HAP-1 (cell line): ENCODE results near the gene CST9.

ENCODE experiments used
- DNase-seq, 2 experiments: peaks; one replicate each; pipeline ENCODE4 v3.0.0-alpha.2; 2016 to 2020; ENCODE audit warnings: low spot score in 2 of 2
- H3K27me3 ChIP-seq: fragments of 250-450 bp; sonication (Bioruptor Pico); 2 replicates; pipeline ENCODE4 v1.5.1; 2020; ENCODE audit warnings: low read depth, mild to moderate bottlenecking, moderate library complexity
- H3K36me3 ChIP-seq: fragments of 250-450 bp; sonication (Bioruptor Pico); replicated peaks from 2 replicates; pipeline ENCODE4 v1.5.1; 2020; ENCODE audit warnings: mild to moderate bottlenecking
- H3K4me1 ChIP-seq: fragments of 250-450 bp; sonication (Bioruptor Pico); 2 replicates; pipeline ENCODE4 v1.5.1; 2020; ENCODE audit warnings: mild to moderate bottlenecking
- H3K4me3 ChIP-seq: fragments of 250-450 bp; sonication (Bioruptor Pico); 2 replicates; pipeline ENCODE4 v1.5.1; 2020; ENCODE audit warnings: mild to moderate bottlenecking, moderate library complexity
- H3K9me3 ChIP-seq: fragments of 250-450 bp; sonication (Bioruptor Pico); 2 replicates; pipeline ENCODE4 v1.5.1; 2020; ENCODE audit warnings: mild to moderate bottlenecking, moderate library complexity
- in situ Hi-C: fragments of 300-500 bp; cut with MboI; formaldehyde crosslinking; loops from 3 replicates; pipeline ENCODE4 v1.14.3; 2020; ENCODE audit warnings: low sequenced_read_pairs, inconsistent platforms, mixed read lengths

The CST9 gene, protein sequence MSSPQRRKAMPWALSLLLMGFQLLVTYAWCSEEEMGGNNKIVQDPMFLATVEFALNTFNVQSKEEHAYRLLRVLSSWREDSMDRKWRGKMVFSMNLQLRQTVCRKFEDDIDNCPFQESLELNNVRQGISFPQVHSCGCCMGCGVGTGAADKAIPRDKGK

DNA sequence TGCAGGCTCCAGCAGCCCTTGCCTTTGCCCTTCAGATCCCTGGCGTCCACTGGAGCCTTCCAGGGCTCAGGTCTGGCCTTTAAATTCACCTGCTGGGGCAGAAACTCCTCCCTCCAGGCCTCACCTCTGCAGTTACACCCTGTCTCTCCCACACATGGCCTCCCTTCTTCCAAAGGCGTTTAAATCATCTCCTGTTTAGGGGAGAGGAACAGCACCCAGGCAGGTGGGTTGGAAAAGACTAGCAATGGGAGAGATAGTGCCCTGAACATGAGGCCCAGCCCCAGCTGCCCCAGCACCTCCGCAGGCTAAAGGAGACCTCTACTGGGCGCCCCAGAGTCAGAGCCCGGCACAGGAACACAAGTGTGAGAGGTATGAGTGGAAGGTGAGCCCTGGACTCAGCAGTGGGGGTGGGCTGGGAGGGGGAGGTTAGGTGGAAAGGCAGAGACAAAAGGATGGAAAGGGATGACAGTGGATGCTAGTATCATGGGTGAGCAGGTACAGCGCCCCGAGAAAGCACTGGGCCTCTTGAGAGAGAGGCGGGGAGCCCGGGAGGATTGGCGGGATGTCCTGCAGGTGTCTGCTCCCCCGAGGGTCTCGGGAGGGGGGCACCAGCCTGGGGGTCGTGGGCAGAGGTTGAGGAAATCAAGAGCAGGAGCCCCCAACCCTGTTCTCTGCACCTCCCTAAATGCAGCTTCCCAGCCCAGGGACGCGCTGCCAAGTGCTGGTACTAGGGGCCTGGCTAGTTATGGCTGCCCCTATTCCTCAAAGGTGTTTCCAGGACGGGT is at the start of gene CST9:
TSS of gene CST9 (minus strand) at position 51 of the 785 bp plus-strand sequence. CDS start 53 bp downstream, outside the sequence.
- DNase-seq: no peak
- Histone ChIP-seq H3K4me1 (no peaks in the 10 kb centered on the region; the same call in 1 of the 2 replicates), H3K27me3 (no peaks in the 10 kb centered on the region), H3K36me3 (no peaks in the 10 kb centered on the region), H3K9me3 (no peaks in the 10 kb centered on the region), H3K4me3 (no peak within 1 kb of the TSS)
- in situ Hi-C loops: no loop called here

DNA sequence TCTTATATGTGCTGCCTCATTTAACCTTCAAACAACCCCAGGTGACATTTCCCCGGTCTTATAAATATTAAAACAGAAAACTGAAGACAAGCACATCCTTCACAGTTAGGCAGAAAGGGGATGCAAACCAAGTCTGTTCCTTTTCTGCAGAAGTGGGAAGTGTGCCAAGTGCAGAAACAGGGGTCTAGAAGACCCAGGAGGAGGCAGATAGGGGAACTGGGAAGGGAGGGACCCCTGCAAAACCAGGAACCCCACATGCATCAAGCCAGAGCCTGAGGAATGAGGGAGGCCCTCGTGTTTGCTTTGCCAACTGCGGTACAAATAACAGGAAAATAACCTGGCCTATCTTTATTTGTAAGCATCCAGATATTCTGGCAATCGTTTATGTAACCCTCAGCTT is 49.0 kb upstream of the CST9 start:
- Histone ChIP-seq H3K27me3 (no peaks in the 10 kb centered on the region), H3K4me3 (no peak overlapping the region), H3K4me1 (no peaks in the 10 kb centered on the region), H3K9me3 (no peaks in the 10 kb centered on the region), H3K36me3 (no peaks in the 10 kb centered on the region)
- in situ Hi-C loops: no loop called here
- DNase-seq: no peak

DNA sequence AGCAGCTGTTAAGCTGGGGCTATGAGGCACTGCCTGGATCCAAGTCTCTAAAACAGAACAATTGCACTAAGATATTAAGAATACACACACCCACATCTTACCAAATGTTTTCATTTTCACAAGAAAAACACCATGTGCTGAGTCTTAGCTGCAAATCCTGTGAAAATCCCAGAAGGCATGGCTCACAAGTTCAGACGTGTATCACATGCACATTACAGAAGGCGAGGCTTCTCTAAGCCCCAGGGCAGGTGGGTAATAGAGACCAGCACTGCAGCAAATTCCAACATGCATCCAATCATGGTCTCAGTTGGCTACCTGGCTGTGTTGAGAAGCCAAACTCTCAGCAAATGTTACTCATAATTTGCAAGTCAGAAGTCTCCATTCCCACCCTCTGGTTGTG is 48.3 kb upstream of the CST9 start:
- H3K4me1 ChIP-seq: no peaks in the 10 kb centered on the region
- no peaks in the 10 kb centered on the region for H3K27me3 ChIP-seq
- no peak overlapping the region for H3K4me3 ChIP-seq
- H3K9me3 ChIP-seq: no peaks in the 10 kb centered on the region
- in situ Hi-C loops: no loop called here
- DNase-seq: no peak
- no peaks in the 10 kb centered on the region for H3K36me3 ChIP-seq

DNA sequence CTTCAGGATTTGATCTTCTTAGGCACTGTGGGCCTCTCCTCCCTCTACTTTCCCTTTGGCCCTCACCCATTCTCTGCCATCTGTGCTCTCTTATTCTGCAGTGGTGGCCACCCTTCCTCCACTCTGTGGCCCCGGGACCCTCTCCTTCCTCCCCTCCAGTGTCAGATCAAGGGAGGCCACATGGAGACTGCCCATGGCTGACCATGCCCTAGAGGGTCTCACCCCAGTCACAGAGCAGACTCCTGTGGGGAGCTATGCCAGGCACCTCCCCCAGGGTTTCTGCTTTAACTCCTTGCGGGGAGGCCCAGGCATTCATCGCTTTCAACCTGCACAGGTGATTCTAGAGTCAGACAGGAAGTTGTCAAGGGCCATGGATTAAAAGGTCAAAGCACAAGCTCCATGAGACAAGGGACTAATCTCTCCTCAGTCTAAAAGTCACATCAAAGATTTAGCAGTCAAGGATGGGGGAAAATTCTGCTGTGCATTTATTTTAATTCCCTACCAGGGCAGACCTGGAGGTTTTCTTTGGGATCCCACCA is 47.8 kb upstream of the CST9 start:
- H3K4me3 ChIP-seq: no peak overlapping the region
- no peaks in the 10 kb centered on the region for H3K4me1 ChIP-seq
- H3K9me3 ChIP-seq: no peaks in the 10 kb centered on the region
- DNase-seq: no peak
- in situ Hi-C loops: no loop called here
- no peaks in the 10 kb centered on the region for H3K27me3 ChIP-seq
- no peaks in the 10 kb centered on the region for H3K36me3 ChIP-seq

DNA sequence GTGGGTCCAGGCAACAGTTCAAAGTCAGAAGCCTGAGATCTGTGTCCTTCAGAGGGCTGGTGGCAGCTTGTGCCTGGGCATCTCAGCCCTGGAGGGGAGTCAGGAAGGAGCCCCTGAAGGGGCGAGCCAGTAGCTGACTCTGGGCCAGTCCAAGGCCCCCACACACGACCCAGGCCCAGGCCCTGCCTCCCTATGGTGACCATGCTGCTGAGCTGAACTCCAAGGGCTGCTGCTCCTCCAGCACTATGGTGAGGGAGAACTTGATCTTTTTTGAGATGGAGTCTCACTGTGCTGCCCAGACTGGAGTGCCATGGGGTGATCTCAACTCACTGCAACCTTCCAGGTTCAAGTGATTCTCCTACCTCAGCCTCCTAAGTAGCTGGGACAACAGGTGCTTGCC is 47.2 kb upstream of the CST9 start:
- DNase-seq: no peak
- in situ Hi-C loops: no loop called here
- H3K4me1 ChIP-seq: no peaks in the 10 kb centered on the region

DNA sequence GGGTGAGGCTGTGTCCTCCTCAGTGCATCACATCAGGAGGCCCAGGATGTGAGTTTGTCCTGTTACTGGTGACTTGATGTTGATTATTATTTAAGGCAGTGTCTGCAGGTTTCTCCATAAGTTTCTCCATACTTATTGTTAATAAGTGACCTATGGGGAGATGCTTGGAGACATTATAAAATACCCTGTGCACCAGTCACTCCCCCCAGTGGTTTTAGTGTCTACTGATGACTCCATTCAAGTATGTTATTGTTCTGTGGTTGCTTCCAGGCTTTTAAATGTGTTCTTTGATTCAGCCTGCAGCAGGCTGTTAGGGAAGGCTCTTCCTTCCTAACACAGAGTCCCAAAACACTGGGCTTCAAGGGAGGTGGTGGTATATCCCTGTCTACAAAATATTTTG is 46.7 kb upstream of the CST9 start:
- H3K4me1 ChIP-seq: no peaks in the 10 kb centered on the region
- no peak for DNase-seq
- H3K9me3 ChIP-seq: no peaks in the 10 kb centered on the region
- no peaks in the 10 kb centered on the region for H3K36me3 ChIP-seq
- in situ Hi-C loops: no loop called here
- no peaks in the 10 kb centered on the region for H3K27me3 ChIP-seq
- H3K4me3 ChIP-seq: no peak overlapping the region

More for the DNA sequence above, 47.2 kb upstream of the CST9 start:
- Histone ChIP-seq H3K36me3 (no peaks in the 10 kb centered on the region), H3K4me3 (no peak overlapping the region), H3K9me3 (no peaks in the 10 kb centered on the region), H3K27me3 (no peaks in the 10 kb centered on the region)

DNA sequence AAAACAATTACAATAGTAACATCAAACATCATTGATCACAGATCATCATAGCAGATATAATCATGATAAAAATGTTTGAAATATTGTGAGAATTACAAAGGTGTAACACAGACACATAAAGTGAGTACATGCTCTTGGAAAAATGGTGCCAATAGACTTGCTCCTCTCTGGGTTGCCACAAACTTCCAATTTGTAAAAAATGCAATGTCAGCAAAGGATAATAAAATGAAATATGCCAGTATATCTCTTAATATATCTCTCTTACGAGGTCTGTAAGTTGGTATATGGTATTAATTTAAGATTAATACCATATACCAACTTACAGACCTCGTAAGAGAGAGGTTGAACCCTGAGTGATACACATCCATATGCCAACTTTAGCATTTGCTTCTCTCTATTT is 45.4 kb upstream of the CST9 start:
- in situ Hi-C loops: no loop called here
- DNase-seq: no peak
- H3K4me1 ChIP-seq: no peaks in the 10 kb centered on the region
- H3K9me3 ChIP-seq: no peaks in the 10 kb centered on the region
- H3K27me3 ChIP-seq: no peaks in the 10 kb centered on the region
- no peak overlapping the region for H3K4me3 ChIP-seq
- H3K36me3 ChIP-seq: no peaks in the 10 kb centered on the region

DNA sequence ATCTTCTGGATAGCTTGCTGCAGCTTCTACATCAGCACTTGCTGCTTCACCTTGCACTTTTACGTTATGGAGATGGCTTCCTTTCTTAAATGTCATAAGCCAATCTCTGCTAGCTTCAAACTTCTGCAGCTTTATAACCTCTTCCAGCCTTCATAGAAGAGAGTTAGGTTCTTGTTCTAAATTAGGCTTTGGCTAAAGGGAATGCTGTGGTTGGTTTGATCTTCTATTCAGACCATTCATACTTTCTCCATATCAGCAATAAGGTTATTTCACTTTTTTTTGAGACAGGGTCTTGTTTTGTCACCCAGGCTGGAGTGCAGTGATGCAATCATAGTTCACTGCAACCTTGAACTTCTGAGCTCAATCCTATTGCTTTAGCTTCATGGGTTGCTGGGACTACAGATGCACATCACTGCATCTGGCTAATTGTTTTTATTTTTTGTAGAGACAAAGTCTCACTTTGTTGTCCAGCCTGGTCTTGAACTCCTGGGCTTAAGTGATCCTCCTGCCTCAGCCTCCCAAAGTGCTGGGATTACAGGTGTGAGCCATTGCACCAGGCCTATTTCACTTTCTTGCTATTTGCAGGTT is 44.2 kb upstream of the CST9 start:
- H3K27me3 ChIP-seq: no peaks in the 10 kb centered on the region
- no peaks in the 10 kb centered on the region for H3K9me3 ChIP-seq
- no peak for DNase-seq
- H3K4me1 ChIP-seq: no peaks in the 10 kb centered on the region
- H3K36me3 ChIP-seq: no peaks in the 10 kb centered on the region
- no peak overlapping the region for H3K4me3 ChIP-seq
- in situ Hi-C loops: no loop called here

DNA sequence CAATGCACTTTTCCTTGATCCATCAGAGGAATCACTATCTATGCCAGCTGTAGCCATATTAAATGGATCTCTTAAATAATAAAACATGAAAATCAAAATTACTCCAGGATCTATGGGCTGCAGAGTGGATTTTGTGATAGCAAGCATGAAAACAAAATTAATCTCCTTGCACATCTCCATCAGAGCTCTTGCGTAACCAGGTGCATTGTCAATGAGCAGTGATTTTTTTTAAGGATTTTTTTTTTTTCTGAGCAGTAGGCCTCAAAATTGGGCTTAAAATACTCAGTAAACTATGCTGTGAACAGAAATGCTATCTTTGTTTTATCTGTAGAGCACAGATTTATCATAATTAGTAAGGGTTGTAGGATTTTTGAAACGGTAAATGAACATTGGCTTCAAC is 43.5 kb upstream of the CST9 start:
- Histone ChIP-seq H3K9me3 (no peaks in the 10 kb centered on the region), H3K4me1 (no peaks in the 10 kb centered on the region), H3K27me3 (no peaks in the 10 kb centered on the region), H3K4me3 (no peak overlapping the region), H3K36me3 (no peaks in the 10 kb centered on the region)
- no peak for DNase-seq
- in situ Hi-C loops: no loop called here

DNA sequence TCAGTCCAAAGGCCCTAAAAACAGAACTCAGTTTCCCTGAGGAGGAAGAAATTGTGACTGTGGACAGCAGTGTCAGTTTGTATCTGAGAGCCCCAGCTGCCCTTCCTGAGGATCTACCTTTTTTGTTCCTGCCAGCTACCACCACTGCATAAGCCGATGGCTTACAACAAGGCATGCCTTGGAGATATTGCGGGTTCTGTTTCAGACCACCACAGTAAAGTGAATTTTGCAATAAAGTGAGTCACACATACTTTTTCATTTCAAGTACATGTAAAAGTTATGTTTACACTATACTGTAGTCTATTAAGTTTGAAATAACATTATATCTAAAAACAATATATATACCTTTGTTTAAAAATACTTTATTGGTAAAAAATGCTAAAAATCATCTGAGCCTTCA is 41.6 kb upstream of the CST9 start:
- no peak overlapping the region for H3K4me3 ChIP-seq
- H3K27me3 ChIP-seq: no peaks in the 10 kb centered on the region
- H3K9me3 ChIP-seq: no peaks in the 10 kb centered on the region
- no peaks in the 10 kb centered on the region for H3K36me3 ChIP-seq
- no peaks in the 10 kb centered on the region for H3K4me1 ChIP-seq
- in situ Hi-C loops: no loop called here
- no peak for DNase-seq

DNA sequence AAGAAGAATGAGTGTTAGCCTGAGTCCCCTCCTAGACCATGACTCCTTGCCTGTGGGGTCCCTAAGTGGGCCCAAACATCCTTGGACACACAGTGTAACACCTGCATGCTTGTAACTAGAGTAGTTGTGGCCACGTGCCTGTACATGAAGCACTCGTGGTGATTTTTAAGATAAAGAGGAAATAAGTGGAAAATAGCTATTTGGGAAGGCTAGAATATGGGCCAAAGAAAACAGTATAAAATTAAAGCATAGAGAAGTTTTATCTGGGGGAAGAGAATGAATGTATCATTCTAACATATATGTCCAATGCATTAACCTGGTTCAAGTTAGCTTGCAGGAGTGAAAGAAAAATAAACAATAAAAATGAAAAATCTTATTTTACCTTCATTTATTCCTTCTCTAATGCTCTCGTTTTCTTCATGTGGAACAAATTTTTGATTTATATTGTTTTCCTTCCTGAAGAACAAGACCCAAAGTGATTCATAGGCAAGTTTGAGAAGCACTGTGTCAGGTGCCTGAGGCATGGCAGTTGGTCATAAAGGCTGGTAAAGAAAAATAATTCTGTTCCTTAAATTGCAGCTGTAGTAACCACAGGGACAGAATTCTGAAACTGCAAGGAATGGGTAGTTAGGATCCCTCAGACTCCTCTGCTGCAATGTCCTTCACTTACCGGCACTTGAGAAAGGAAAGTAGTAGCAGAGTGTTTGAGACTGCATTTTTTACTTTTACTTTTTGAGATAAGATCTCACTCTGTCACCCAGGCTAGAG is 40.6 kb upstream of the CST9 start:
- Histone ChIP-seq H3K36me3 (no peaks in the 10 kb centered on the region), H3K27me3 (no peaks in the 10 kb centered on the region), H3K4me1 (no peaks in the 10 kb centered on the region), H3K4me3 (no peak overlapping the region), H3K9me3 (no peaks in the 10 kb centered on the region)
- in situ Hi-C loops: no loop called here
- no peak for DNase-seq

DNA sequence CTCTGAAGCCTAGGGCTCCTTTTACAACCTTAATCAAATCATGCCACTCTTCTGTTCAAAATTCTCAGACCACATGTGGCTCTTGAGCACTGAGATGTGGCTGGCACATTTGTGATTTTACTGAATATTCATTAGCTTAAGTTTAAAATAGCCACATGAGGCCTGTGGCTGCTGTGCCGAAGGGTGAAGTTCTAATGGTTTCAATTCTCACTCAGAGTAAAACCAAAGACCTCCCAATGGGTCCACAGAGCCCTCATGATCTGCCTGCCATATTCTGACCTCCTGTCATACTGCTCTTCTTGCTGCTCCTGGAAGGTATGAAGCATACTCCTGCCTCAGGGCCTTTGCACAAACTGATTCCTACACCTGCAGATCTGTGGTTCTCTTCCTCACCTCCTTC is 39.9 kb upstream of the CST9 start:
- DNase-seq: no peak
- no peaks in the 10 kb centered on the region for H3K27me3 ChIP-seq
- no peaks in the 10 kb centered on the region for H3K9me3 ChIP-seq
- in situ Hi-C loops: no loop called here
- no peaks in the 10 kb centered on the region for H3K4me1 ChIP-seq
- H3K36me3 ChIP-seq: no peaks in the 10 kb centered on the region
- H3K4me3 ChIP-seq: no peak overlapping the region

DNA sequence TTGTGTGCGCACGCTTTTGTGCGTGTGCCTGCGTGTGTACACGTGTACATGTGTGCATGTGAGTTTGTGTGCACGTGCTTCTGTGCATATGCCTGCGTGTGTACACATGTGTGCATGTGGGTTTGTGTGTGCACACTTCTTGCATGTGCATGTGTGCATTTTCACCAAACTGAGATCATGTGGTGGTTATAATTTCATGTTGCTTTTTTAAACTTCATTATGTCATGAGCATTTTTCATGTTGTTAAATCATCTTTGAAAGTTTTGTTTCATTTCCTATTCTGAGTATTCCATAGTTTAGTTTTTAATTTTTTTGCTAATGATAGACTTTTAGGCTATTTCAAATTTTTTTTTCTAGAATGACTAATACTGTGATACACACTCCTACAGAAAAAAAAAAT is 38.4 kb upstream of the CST9 start:
- H3K4me1 ChIP-seq: no peaks in the 10 kb centered on the region
- no peak for DNase-seq
- H3K36me3 ChIP-seq: no peaks in the 10 kb centered on the region
- H3K4me3 ChIP-seq: no peak overlapping the region
- no peaks in the 10 kb centered on the region for H3K27me3 ChIP-seq
- no peaks in the 10 kb centered on the region for H3K9me3 ChIP-seq
- in situ Hi-C loops: no loop called here

DNA sequence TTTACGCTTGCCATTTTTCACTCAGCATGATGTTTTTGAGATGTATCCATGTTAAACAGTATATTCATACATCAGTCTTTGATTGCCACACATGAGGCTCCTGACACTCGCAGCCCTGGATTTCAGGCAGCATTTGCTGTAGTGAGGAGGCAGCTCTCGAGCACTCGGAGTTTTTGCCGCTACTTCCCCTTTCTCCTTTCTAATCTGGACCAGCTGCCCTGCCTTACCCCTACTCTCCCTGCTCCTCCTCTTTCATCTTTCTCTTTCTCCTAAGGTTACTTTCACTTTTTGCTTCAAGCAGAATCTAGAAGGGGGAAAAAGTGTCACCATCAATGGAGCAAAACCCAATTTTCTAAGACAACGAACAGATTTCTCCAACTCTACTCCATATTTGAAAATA is 37.9 kb upstream of the CST9 start:
- no peaks in the 10 kb centered on the region for H3K9me3 ChIP-seq
- no peak for DNase-seq
- no peaks in the 10 kb centered on the region for H3K27me3 ChIP-seq
- no peaks in the 10 kb centered on the region for H3K36me3 ChIP-seq
- in situ Hi-C loops: no loop called here
- H3K4me1 ChIP-seq: no peaks in the 10 kb centered on the region
- no peak overlapping the region for H3K4me3 ChIP-seq
